GM19351 (cell line): ENCODE data around the gene PSMA4.
"Not testable (repeated sequence)": the region's sequence is repeated elsewhere in the genome, so short reads cannot be mapped to it uniquely, and the experiment has no call there.

Source experiments
- ATAC-seq: cut with Tn5 transposase; IDR thresholded peaks from one replicate; pipeline ENCODE4 v1.9.1; 2021; ENCODE audit warnings: mild to moderate bottlenecking, moderate library complexity; ENCODE audit not compliant: unreplicated experiment

The PSMA4 gene

GRCh38 chr15:78540141-78540870, at the start of gene PSMA4:
Gene PSMA4 (plus strand): TSS chr15:78540444. CDS start chr15:78541928, 1,484 bp downstream.
- peak; percentile 82 for ATAC-seq

GRCh38 chr15:78492872-78493271, 47.4 kb upstream of the PSMA4 start:
- ATAC-seq, result no peak

- ATAC-seq, result no peak
Observed at GRCh38 chr15:78501857-78502256, 38.4 kb upstream of the PSMA4 start.

GRCh38 chr15:78502641-78503040, 37.6 kb upstream of the PSMA4 start:
- no peak for ATAC-seq

GRCh38 chr15:78506971-78507830, 33.0 kb upstream of the PSMA4 start, which contains the start of gene HYKK:
Gene HYKK (plus strand): TSS chr15:78507577. CDS start chr15:78513089, 5,512 bp downstream.
- ATAC-seq, result peak; percentile 91

GRCh38 chr15:78507831-78508160, 32.4 kb upstream of the PSMA4 start:
- ATAC-seq, result peak; percentile 26

GRCh38 chr15:78508272-78508671, 32.0 kb upstream of the PSMA4 start:
- no peak for ATAC-seq

- ATAC-seq, result no peak
Observed at GRCh38 chr15:78509726-78510312, 30.4 kb upstream of the PSMA4 start.

- ATAC-seq, result not testable (repeated sequence)
Observed at GRCh38 chr15:78520035-78520434, 20.2 kb upstream of the PSMA4 start.

- no peak for ATAC-seq
Observed at GRCh38 chr15:78524230-78524629, 16.0 kb upstream of the PSMA4 start.

- ATAC-seq, result no peak
Observed at GRCh38 chr15:78527325-78527724, 12.9 kb upstream of the PSMA4 start.

GRCh38 chr15:78533331-78533730, 6.9 kb upstream of the PSMA4 start:
- ATAC-seq, result no peak

- ATAC-seq, result no peak
Observed at GRCh38 chr15:78536134-78536533, 4.1 kb upstream of the PSMA4 start.

- no peak for ATAC-seq
Observed at GRCh38 chr15:78537266-78537905, 2.9 kb upstream of the PSMA4 start.

- ATAC-seq, result no peak
Observed at GRCh38 chr15:78538358-78538757, 1.9 kb upstream of the PSMA4 start.

GRCh38 chr15:78539464-78540140, 642 bp upstream of the PSMA4 start:
- not testable (repeated sequence) for ATAC-seq

- no peak for ATAC-seq
Observed at GRCh38 chr15:78540871-78541743, 863 bp downstream of the PSMA4 start.

- ATAC-seq, result no peak
Observed at GRCh38 chr15:78541744-78542034, 1.4 kb downstream of the PSMA4 start.

- no peak for ATAC-seq
Observed at GRCh38 chr15:78542647-78543046, 2.4 kb downstream of the PSMA4 start.

GRCh38 chr15:78550194-78550593, 9.9 kb downstream of the PSMA4 start:
- no peak for ATAC-seq
